Activated B cell treated with CpG ODN at 0.5 μM for 24 hours (primary cell): ENCODE results near the gene NUDT16L1. TPM values are rescaled to one million over a fixed set of nuclear protein-coding genes. Genes with fewer than 3 reads are reported as not detected.

Experiments used
- ATAC-seq: fragments of 200-7000 bp; cut with Tn5 transposase; one replicate; pipeline ENCODE4 v1.10.0; 2021; ENCODE audit warnings: low read depth, mild to moderate bottlenecking, moderate library complexity
- CTCF ChIA-PET: fragments of 350-600 bp; sonication (Branson Sonifier 250); formaldehyde crosslinking; loops from one replicate; lab custom pipeline; 2021; ENCODE audit warnings: antibody characterized with exemption; lab: Charles Lee
- POLR2A ChIA-PET: fragments of 350-600 bp; sonication (Branson Sonifier 250); formaldehyde crosslinking; loops from one replicate; lab custom pipeline; 2021; ENCODE audit warnings: antibody characterized with exemption; lab: Charles Lee
- DNase-seq: peaks from one replicate; pipeline ENCODE4 v3.0.0; 2022
- H3K27ac Mint-ChIP-seq: one replicate; pipeline ENCODE4 v1.8.0; 2020; ENCODE audit warnings: mixed read lengths
- H3K27me3 Mint-ChIP-seq: one replicate; pipeline ENCODE4 v1.8.0; 2021; ENCODE audit warnings: mixed read lengths
- H3K36me3 Mint-ChIP-seq: one replicate; pipeline ENCODE4 v1.8.0; 2021; ENCODE audit warnings: low read depth, mixed read lengths
- H3K4me1 Mint-ChIP-seq: one replicate; pipeline ENCODE4 v1.8.0; 2021; ENCODE audit warnings: mixed read lengths
- H3K4me3 Mint-ChIP-seq: one replicate; pipeline ENCODE4 v1.8.0; 2020; ENCODE audit warnings: mild to moderate bottlenecking, mixed read lengths
- H3K9me3 Mint-ChIP-seq: one replicate; pipeline ENCODE4 v1.8.0; 2020; ENCODE audit warnings: mixed read lengths
- intact Hi-C: fragments of 100-400 bp; cut with micrococcal nuclease; formaldehyde crosslinking; loops from one replicate; pipeline ENCODE4 v1.15.1; 2024
- total RNA-seq: library from RNA; stranded (reverse); gene quantifications from 2 replicates; pipeline ENCODE4 v1.2.3, GENCODE V29; 2022
- TF ChIP-seq, protein P1 (sequence below): fragments of 200-600 bp; IDR thresholded peaks from one replicate; pipeline ENCODE4 v1.8.0; 2022; ENCODE audit warnings: antibody characterized with exemption, mild to moderate bottlenecking

Gene NUDT16L1
- total RNA-seq, 1 donor from 2014 or later = 32.9 TPM

GRCh38 chr16:4686497-4687210, 6.7 kb upstream of the NUDT16L1 start:
- H3K4me1 Mint-ChIP-seq = no peaks in the 10 kb centered on the region
- TF ChIP-seq, protein P1, sequence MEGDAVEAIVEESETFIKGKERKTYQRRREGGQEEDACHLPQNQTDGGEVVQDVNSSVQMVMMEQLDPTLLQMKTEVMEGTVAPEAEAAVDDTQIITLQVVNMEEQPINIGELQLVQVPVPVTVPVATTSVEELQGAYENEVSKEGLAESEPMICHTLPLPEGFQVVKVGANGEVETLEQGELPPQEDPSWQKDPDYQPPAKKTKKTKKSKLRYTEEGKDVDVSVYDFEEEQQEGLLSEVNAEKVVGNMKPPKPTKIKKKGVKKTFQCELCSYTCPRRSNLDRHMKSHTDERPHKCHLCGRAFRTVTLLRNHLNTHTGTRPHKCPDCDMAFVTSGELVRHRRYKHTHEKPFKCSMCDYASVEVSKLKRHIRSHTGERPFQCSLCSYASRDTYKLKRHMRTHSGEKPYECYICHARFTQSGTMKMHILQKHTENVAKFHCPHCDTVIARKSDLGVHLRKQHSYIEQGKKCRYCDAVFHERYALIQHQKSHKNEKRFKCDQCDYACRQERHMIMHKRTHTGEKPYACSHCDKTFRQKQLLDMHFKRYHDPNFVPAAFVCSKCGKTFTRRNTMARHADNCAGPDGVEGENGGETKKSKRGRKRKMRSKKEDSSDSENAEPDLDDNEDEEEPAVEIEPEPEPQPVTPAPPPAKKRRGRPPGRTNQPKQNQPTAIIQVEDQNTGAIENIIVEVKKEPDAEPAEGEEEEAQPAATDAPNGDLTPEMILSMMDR = no peak
- ChIA-PET CTCF (no interaction called here), POLR2A (no interaction called here)
- H3K36me3 Mint-ChIP-seq = peaks cover 42% of the 10 kb centered on the region
- H3K4me3 Mint-ChIP-seq = no peak overlapping the region
- H3K27ac Mint-ChIP-seq = no peak overlapping the region
- H3K27me3 Mint-ChIP-seq = no peaks in the 10 kb centered on the region
- ATAC-seq (no peak), DNase-seq (no peak)
- intact Hi-C loops = no loop called here
- H3K9me3 Mint-ChIP-seq = no peaks in the 10 kb centered on the region

DNA sequence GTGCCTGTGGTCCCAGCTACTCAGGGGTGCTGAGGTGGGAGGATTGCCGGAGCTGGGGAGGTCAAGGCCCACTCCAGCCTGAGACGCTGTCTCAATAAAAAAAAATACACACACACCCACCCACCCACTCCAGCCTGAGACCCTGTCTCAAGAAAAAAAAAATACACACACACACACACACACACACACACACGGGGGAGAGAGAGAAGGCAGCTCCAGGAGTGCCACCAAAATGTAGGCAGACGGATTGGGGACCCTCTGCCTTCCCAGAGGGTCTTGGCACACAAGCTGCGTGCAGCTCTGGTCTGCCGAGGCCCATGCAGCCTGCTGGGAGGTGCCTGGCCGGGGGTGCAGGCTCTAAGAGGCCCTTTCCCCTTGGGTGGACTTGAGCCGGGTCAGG, 5.9 kb upstream of the NUDT16L1 start:
- TF ChIP-seq, protein P1 = no peak
- DNase-seq = no peak
- Mint-ChIP-seq H3K36me3 (peaks cover 39% of the 10 kb centered on the region), H3K9me3 (no peaks in the 10 kb centered on the region), H3K4me1 (peaks cover 3% of the 10 kb centered on the region), H3K27me3 (no peaks in the 10 kb centered on the region), H3K4me3 (no peak overlapping the region), H3K27ac (no peak overlapping the region)
- no peak for ATAC-seq
- ChIA-PET POLR2A (no interaction called here), CTCF (no interaction called here)
- intact Hi-C loops = no loop called here

DNA sequence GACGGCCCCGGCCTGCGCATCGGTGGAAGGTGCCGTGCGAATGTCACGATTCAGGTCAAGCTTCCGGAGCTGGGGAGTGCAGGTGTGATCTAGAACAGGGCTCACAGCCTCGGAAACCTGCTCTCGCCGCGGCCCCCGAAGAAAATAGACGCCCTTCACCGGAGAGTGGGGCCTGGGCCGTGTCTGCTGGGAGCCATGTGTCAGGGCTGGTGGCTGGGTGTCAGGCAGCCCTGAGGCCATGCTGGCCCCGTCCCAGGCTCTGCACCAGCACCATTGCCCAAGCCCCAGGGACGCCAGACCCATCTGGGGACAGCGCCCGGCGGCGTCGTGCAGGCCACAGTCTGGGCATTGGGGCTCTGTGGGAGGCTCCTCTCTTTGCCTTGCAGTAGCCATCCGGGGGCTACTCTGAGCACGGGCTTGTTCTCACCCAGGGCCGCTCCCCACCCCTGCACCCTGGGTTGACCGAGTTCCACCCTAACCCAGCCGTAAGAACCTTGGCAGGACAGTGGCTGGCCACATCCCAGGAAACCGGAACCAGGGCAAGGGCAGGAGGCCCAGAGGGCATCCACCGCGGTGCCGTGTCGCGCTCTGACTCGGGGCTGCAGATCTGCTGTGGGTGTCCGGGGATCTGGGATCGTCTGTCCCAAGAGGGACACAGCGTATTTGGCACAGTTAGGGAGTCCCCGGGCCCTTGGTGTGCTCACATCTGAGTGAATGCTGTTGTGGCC, 5.3 kb upstream of the NUDT16L1 start:
- intact Hi-C loops = no loop called here
- no peaks in the 10 kb centered on the region for H3K27me3 Mint-ChIP-seq
- POLR2A ChIA-PET = no interaction called here
- TF ChIP-seq, protein P1 = no peak
- no peaks in the 10 kb centered on the region for H3K9me3 Mint-ChIP-seq
- peaks cover 36% of the 10 kb centered on the region for H3K36me3 Mint-ChIP-seq
- DNase-seq = no peak
- H3K4me1 Mint-ChIP-seq = peaks cover 7% of the 10 kb centered on the region
- ATAC-seq = no peak
- CTCF ChIA-PET = no interaction called here
- H3K27ac Mint-ChIP-seq = no peak overlapping the region
- no peak overlapping the region for H3K4me3 Mint-ChIP-seq

DNA sequence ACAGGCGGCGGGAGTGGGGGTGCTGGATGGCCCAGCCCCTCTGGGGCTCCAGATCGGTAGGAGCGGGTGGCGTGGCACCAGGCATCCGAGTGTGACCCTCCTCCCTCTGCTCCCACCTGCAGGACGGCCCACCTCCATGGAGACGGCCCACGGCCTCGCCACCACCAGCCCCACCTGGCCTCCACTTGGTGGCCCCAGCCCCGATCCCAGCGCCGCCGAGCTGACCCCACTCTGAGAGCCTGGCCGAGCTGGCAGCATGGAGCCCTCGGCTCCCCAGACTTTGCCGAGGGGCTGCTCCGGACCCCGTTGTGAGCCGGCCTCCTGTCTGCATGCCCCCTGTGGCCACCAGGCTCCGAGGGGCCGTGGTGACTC, 4.7 kb upstream of the NUDT16L1 start:
- Mint-ChIP-seq H3K27ac (no peak overlapping the region), H3K36me3 (peaks cover 32% of the 10 kb centered on the region), H3K4me3 (no peak overlapping the region), H3K9me3 (no peaks in the 10 kb centered on the region), H3K4me1 (peaks cover 9% of the 10 kb centered on the region), H3K27me3 (no peaks in the 10 kb centered on the region)
- no peak for DNase-seq
- no peak for ATAC-seq
- TF ChIP-seq, protein P1 = no peak
- ChIA-PET CTCF (no interaction called here), POLR2A (no interaction called here)
- intact Hi-C loops = no loop called here

DNA sequence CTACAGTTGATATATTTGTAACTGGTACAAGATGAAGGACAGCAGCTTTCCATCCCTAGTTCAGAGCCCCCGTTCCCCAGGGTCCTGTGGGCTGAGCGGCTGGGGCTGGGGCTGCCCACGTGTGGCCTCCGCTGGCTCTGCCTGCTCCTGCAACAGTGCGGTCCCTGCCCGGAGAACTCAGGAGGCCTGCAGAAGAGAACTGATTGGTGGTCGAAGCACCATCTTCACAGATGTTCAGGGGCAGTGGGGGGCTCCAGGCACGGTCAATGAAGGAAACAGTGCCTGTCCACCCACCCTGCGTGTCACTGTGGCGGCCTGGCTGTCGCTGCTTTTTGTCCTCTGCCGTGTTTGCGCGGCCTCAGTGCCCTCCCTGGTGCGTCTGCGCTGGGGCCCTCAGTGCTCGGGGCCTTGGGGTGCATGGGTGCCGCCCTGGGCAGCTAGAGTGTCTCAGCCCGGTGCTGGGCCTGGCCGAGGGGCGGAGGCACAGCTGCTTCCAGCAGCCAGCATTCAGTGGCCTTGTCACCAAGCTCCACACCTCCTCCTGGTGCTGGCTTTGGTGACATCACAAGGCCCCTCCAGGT, 4.2 kb upstream of the NUDT16L1 start:
- DNase-seq = no peak
- H3K27ac Mint-ChIP-seq = no peak overlapping the region
- no peaks in the 10 kb centered on the region for H3K9me3 Mint-ChIP-seq
- no peak overlapping the region for H3K4me3 Mint-ChIP-seq
- H3K27me3 Mint-ChIP-seq = no peaks in the 10 kb centered on the region
- H3K36me3 Mint-ChIP-seq = peaks cover 32% of the 10 kb centered on the region
- TF ChIP-seq, protein P1 = no peak
- ChIA-PET POLR2A (no interaction called here), CTCF (no interaction called here)
- no peak for ATAC-seq
- intact Hi-C loops = no loop called here
- peaks cover 9% of the 10 kb centered on the region for H3K4me1 Mint-ChIP-seq
